HepG2 (cell line): ENCODE data around the gene PNRC1. TPM values are rescaled to one million over a fixed set of nuclear protein-coding genes. Genes with fewer than 3 reads are reported as not detected.

Source experiments
- CEBPZ ChIP-seq: IDR thresholded peaks from 2 replicates; pipeline ENCODE4 v1.6.1; 2012; ENCODE audit warnings: low read length, improper control_type of control experiment
- MIER3 ChIP-seq: IDR thresholded peaks from 2 replicates; pipeline ENCODE4 v1.6.1; 2016; ENCODE audit warnings: missing compliant biosample characterization, borderline replicate concordance
- NR2F2 ChIP-seq: IDR thresholded peaks from 2 replicates; pipeline ENCODE4 v1.6.1; 2012; ENCODE audit warnings: low read depth, inconsistent platforms, borderline replicate concordance
- UBTF ChIP-seq: sonication (generic); formaldehyde crosslinking; IDR thresholded peaks from 2 replicates; pipeline ENCODE4 v1.4.0; 2020; ENCODE audit warnings: mild to moderate bottlenecking, missing genetic modification reagents
- ZBTB7B ChIP-seq: sonication (generic); formaldehyde crosslinking; IDR thresholded peaks from 2 replicates; pipeline ENCODE4 v1.4.0; 2020; ENCODE audit warnings: missing genetic modification reagents
- ZNF318 ChIP-seq: sonication (generic); formaldehyde crosslinking; IDR thresholded peaks from 2 replicates; pipeline ENCODE4 v1.4.0; 2020; ENCODE audit warnings: mild to moderate bottlenecking, missing genetic modification reagents
- ZNF460 ChIP-seq: sonication (generic); formaldehyde crosslinking; IDR thresholded peaks from 2 replicates; pipeline ENCODE4 v1.5.1; 2020; ENCODE audit warnings: missing genetic modification reagents, mild to moderate bottlenecking, borderline replicate concordance
- polyA plus RNA-seq, 8 experiments: library from polyadenylated mRNA; depleted of rRNA in 3 of 8; stranded (reverse) in 7 of 8; unstranded in 1 of 8; fragments of >200 nt; fragmentation: Illumina TruSeq in 4 of 8; extraction: Trizol in 4 of 8; gene quantifications; 2 replicates each; pipeline versions ENCODE4 v1.2.1 to v1.2.3, GENCODE V29; 2011 to 2016; ENCODE audit warnings: low read depth in 4 of 8, missing spikeins in 1 of 8, mixed read lengths in 1 of 8; ENCODE audit not compliant: insufficient read depth in 1 of 8
- total RNA-seq, 5 experiments: library from RNA; depleted of rRNA; stranded (reverse); fragments of >200 nt; fragmentation: Illumina TruSeq; extraction: Trizol; gene quantifications; 2 replicates each; pipeline ENCODE4 v1.2.3, GENCODE V29; 2016; ENCODE audit warnings: low read depth in 1 of 5

PNRC1 gene
- total and polyA plus RNA-seq, 2 of the 13 experiments (the other 11 are each of a cell fraction or from before 2014, with no cell fraction given) = 17.6 to 36.0 TPM

GRCh38 chr6:89045576-89045975, 35.0 kb upstream of the PNRC1 start (continued):
- TF ChIP-seq ZNF318 (CRISPR knock-in tag) (no peak), ZBTB7B (no peak), NR2F2 (no peak), UBTF (no peak), ZNF460 (CRISPR knock-in tag) (no peak), MIER3 (CRISPR knock-in tag) (no peak), CEBPZ (no peak)
